Tibial artery (tissue), 4 donors: Measurements from ENCODE around the gene STUB1.

ENCODE experiments used
- DNase-seq, 2 donors: peaks; one replicate each; pipeline ENCODE4 v3.0.0-alpha.2; 2019
- H3K27ac ChIP-seq, 2 donors: fragments of 200-600 bp; sonication (generic) in 1 of 2; 1 replicate in 1 of 2; 2 replicates in 1 of 2; pipeline ENCODE4 v1.5.1; 2018 to 2019; ENCODE audit warnings: mild to moderate bottlenecking in 1 of 2
- H3K27me3 ChIP-seq, 2 donors: fragments of 200-600 bp; sonication (generic) in 1 of 2; one replicate each; pipeline versions ENCODE4 v1.5.1 to v1.6.0; 2016 to 2019
- H3K36me3 ChIP-seq, 3 donors: fragments of 200-600 bp; sonication (generic) in 2 of 3; one replicate each; pipeline ENCODE4 v1.5.1; 2016 to 2019; ENCODE audit warnings: mild to moderate bottlenecking in 2 of 3
- H3K4me1 ChIP-seq, 4 donors: fragments of 200-600 bp; sonication (generic) in 2 of 4; 1 replicate in 3 of 4; 2 replicates in 1 of 4; pipeline ENCODE4 v1.5.1; 2016 to 2019
- H3K4me3 ChIP-seq, 2 donors: fragments of 200-600 bp; sonication (generic) in 1 of 2; 1 replicate in 1 of 2; 2 replicates in 1 of 2; pipeline ENCODE4 v1.5.1; 2018 to 2019; ENCODE audit warnings: mild to moderate bottlenecking in 2 of 2
- H3K9me3 ChIP-seq, 3 donors: fragments of 200-600 bp; sonication (generic) in 1 of 3; one replicate each; pipeline ENCODE4 v1.5.1; 2016 to 2019
- intact Hi-C: fragments of 100-400 bp; cut with DNase I; formaldehyde crosslinking; loops from one replicate; pipeline ENCODE4 v1.15.0; 2023; ENCODE audit warnings: low total_unique reads
- TF ChIP-seq, protein P1 (sequence below), 2 experiments: fragments of 200-600 bp in 1 of 2; fragments of 450-650 bp in 1 of 2; IDR thresholded peaks; one replicate each; pipeline ENCODE4 v1.5.1; 2017 to 2019; ENCODE audit warnings: antibody characterized with exemption in 2 of 2, mild to moderate bottlenecking in 1 of 2, moderate library complexity in 1 of 2

STUB1 gene

DNA sequence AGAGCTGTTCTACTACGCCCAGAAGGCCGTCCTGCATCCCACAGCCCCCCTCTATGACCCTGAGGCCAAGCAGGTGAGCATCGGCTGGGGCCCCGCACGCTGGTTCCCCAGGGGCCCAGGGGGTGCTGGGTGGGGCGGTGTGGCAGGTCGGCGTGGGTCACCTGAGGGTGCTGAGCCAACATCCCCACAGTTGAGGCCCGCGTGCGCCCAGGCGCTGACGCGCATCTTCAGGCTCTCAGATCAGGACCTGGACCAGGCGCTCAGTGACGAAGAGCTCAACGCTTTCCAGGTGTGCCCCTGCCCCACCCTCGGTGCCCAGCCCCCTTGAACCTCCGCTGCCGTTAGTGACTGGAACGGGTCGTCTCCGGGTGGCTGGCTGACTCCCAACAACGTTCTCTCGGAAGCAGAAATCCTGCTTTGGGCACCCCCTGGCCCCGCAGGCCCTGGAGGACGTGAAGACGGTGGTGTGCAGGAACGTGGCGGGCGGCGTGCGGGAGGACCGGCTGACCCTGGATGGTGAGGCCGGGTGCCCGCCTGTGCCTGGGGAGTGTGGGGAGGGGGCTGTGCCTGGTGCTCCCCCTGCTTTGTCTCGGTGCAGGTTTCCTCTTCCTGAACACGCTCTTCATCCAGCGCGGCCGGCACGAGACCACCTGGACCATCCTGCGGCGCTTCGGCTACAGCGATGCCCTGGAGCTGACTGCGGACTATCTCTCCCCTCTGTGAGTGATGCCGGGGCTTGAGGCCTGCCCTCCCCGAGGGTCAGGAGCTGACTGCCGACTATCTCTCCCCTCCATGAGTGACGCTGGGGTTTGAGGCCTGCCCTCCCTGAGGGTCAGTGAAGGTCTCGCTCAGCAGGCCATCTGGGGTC is 9.5 kb upstream of the STUB1 start:
- Histone ChIP-seq H3K4me3 (no peak overlapping the region), H3K27me3 (no peaks in the 10 kb centered on the region), H3K4me1 (peaks cover 8 to 32% (median 27%) of the 10 kb centered on the region in 4 donors), H3K9me3 (no peaks in the 10 kb centered on the region), H3K36me3 (peaks cover 34 to 57% (median 43%) of the 10 kb centered on the region in 3 donors), H3K27ac (no peak overlapping the region)
- intact Hi-C loops: no loop called here
- TF ChIP-seq, protein P1, sequence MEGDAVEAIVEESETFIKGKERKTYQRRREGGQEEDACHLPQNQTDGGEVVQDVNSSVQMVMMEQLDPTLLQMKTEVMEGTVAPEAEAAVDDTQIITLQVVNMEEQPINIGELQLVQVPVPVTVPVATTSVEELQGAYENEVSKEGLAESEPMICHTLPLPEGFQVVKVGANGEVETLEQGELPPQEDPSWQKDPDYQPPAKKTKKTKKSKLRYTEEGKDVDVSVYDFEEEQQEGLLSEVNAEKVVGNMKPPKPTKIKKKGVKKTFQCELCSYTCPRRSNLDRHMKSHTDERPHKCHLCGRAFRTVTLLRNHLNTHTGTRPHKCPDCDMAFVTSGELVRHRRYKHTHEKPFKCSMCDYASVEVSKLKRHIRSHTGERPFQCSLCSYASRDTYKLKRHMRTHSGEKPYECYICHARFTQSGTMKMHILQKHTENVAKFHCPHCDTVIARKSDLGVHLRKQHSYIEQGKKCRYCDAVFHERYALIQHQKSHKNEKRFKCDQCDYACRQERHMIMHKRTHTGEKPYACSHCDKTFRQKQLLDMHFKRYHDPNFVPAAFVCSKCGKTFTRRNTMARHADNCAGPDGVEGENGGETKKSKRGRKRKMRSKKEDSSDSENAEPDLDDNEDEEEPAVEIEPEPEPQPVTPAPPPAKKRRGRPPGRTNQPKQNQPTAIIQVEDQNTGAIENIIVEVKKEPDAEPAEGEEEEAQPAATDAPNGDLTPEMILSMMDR (IDR thresholded peaks at IDR 0.05): no peak
- no peak for DNase-seq

DNA sequence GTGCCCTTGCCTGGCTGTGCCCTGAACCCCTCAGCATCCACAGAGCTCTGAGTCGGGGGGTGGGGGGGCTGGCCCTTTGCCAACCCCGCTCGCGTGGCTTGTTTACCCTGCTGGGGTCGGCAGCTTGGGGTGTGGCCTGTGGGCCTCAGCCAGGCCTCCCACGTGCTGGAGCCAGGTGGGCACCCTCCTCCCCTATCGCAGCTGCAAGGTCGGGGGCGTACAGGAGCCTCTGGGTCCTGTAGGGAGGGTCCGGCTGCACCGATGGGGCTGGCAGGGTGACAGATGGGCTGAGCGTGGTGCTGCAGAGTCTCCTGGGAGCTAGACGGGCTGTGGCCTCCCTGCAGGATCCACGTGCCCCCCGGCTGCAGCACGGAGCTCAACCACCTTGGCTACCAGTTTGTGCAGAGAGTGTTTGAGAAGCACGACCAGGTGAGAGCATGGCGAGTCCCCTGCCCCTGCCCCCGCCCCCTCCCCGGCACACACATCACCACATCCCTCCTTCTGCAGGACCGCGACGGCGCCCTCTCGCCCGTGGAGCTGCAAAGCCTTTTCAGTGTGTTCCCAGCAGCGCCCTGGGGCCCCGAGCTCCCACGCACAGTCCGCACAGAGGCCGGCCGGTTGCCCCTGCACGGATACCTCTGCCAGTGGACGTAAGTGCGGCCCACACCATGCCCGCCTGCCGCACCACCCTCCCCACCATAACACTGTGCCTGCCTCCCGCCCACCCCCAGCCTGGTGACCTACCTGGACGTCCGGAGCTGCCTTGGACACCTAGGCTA is 8.7 kb upstream of the STUB1 start:
- H3K4me1 ChIP-seq: peaks cover 8 to 40% (median 33%) of the 10 kb centered on the region in 4 donors
- H3K9me3 ChIP-seq: no peaks in the 10 kb centered on the region
- TF ChIP-seq, protein P1 (IDR thresholded peaks at IDR 0.05): no peak
- H3K4me3 ChIP-seq: no peak overlapping the region
- no peak for DNase-seq
- H3K27me3 ChIP-seq: peaks cover 0 to 2% of the 10 kb centered on the region in 2 donors
- intact Hi-C loops: no loop called here
- peaks cover 34 to 57% (median 43%) of the 10 kb centered on the region in 3 donors for H3K36me3 ChIP-seq
- no peak overlapping the region for H3K27ac ChIP-seq

DNA sequence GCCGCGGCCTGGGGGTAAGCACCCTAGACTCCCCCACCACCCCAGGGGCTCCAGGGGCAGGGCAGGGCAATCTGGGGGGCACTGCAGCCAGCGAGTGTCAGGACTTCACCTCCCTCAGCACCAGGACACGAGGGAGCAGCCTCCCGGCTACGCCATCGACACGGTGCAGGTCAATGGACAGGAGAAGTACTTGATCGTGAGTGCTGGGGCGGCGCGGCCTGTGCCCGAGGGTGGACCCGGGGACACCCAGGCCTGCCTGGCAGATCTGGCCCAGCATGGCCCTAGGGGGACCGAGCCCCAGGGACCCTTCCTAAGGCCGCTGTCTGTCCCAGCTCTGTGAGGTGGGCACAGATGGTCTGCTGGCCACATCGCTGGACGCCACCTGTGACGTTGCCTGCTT is 7.8 kb upstream of the STUB1 start:
- TF ChIP-seq, protein P1 (IDR thresholded peaks at IDR 0.05): no peak
- Histone ChIP-seq H3K36me3 (peaks cover 34 to 57% (median 43%) of the 10 kb centered on the region in 3 donors), H3K27me3 (peaks cover 0 to 8% of the 10 kb centered on the region in 2 donors), H3K27ac (no peak overlapping the region), H3K4me1 (peaks cover 8 to 38% (median 31%) of the 10 kb centered on the region in 4 donors), H3K4me3 (no peak overlapping the region), H3K9me3 (no peaks in the 10 kb centered on the region)
- no peak for DNase-seq
- intact Hi-C loops: no loop called here

GRCh38 chr16:672851-673250 is 7.4 kb upstream of the STUB1 start:
- no peak for DNase-seq
- peaks cover 34 to 57% (median 43%) of the 10 kb centered on the region in 3 donors for H3K36me3 ChIP-seq
- peaks cover 8 to 35% (median 27%) of the 10 kb centered on the region in 4 donors for H3K4me1 ChIP-seq
- no peak overlapping the region for H3K4me3 ChIP-seq
- peaks cover 0 to 8% of the 10 kb centered on the region in 2 donors for H3K27me3 ChIP-seq
- no peak overlapping the region for H3K27ac ChIP-seq
- intact Hi-C loops: no loop called here
- TF ChIP-seq, protein P1 (IDR thresholded peaks at IDR 0.05): no peak
- no peaks in the 10 kb centered on the region for H3K9me3 ChIP-seq

- no peak for DNase-seq
These were observed 6.7 kb upstream of the STUB1 start for GRCh38 chr16:673399-673991.

More at GRCh38 chr16:673399-673991, 6.7 kb upstream of the STUB1 start:
- H3K4me1 ChIP-seq: peaks cover 7 to 34% (median 26%) of the 10 kb centered on the region in 4 donors
- TF ChIP-seq, protein P1 (IDR thresholded peaks at IDR 0.05): no peak
- H3K27ac ChIP-seq: no peak overlapping the region
- peaks cover 34 to 57% (median 43%) of the 10 kb centered on the region in 3 donors for H3K36me3 ChIP-seq
- intact Hi-C loops: no loop called here
- no peak overlapping the region for H3K4me3 ChIP-seq
- peaks cover 0 to 8% of the 10 kb centered on the region in 2 donors for H3K27me3 ChIP-seq
- no peaks in the 10 kb centered on the region for H3K9me3 ChIP-seq
